Measurements from ENCODE around the gene S100B. TPM values are rescaled to one million over a fixed set of nuclear protein-coding genes. Genes with fewer than 3 reads are reported as not detected.

S100B gene
- total and polyA plus RNA-seq, 8 donors: 1.4 to 3.5 (median 2.0) TPM

DNA sequence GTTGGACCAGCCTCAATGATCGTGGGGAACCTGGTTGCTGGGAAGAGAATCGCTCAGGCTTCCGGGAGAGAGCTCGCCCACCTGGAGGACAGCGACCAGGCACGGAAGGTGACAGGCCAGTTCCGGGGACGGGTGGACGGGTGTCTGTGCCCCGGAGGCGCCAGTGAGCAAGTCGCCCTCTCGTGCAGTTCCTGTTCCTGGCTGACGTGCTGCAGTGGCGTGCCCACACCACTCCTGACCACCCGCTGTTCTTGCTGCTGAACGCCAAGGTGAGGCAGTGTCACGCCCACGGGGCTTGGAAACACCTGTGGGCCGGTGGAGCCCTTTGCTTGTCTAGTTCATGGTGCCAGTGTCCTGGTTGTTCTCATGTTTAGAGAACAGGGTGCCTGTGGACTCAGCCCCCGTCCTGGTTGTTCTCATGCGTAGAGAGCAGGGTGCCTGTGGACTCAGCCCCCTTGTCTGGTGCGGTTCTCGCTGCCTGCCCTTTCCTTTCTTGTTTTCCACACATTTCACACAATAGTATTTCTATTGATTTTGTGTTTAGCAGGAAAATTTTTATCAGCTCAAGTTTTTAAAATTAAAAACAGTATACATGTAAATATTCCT lies 53.1 kb downstream of the S100B start:
- no peak for TF ChIP-seq CTCF (IDR thresholded peaks at IDR 0.05)
- intact Hi-C loops (cut with DNase I): no loop called here
- ATAC-seq (peak; percentile 59), DNase-seq (peak in 2 of 4 donors; percentile 61 to 90)
- peaks cover 0 to 66% of the 10 kb centered on the region in 2 donors for H3K36me3 ChIP-seq
- no peaks in the 10 kb centered on the region for H3K9me3 ChIP-seq
- peak overlapping the region; percentile 39 to 91 for H3K27ac ChIP-seq
- peak overlapping the region in 1 of 2 donors; percentile 26 for H3K4me3 ChIP-seq
- H3K27me3 ChIP-seq: no peaks in the 10 kb centered on the region
- peaks cover 0 to 7% of the 10 kb centered on the region in 2 donors for H3K4me1 ChIP-seq

DNA sequence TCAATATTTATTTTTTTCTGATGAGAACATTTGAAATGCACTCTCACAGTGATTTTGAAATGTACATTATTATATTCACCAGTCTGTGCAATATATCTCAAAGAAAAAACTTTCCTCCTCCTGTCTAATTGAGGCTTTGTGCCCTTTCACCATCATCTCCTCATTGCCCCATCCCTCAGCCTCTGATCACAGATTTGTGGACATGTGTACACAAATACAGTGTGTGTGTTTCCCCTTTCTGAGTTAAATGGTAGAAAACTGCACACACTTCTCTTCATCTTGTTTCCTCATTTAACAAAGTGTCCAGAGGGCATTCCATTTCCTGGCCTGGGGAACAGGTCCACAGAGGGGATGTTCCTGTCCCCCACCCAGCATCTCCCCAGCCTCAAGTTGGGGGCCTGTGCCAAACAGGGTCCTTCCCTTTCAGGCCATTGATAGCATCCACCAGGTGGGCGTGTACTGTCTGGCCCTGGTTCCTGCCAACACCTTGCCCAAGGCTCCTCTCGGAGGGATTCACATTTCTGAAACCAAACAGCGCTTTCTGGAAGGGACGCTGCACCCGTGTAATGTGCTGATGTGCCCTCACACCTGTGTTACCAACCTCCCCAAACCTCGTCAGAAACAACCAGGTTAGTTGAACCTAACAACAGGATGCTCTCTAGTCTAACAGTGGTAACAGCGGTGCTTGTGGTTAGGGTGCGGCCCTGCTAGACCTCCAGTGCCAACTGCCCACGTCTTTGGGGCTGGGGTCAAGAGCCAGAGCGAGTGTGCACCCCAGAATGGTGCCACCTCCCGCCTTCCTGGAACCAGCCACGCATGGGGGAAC lies 54.6 kb downstream of the S100B start:
- Histone ChIP-seq H3K9me3 (no peaks in the 10 kb centered on the region), H3K27ac (peak overlapping the region in 1 of 2 donors; percentile 91), H3K4me3 (no peak overlapping the region), H3K36me3 (peaks cover 0 to 66% of the 10 kb centered on the region in 2 donors), H3K27me3 (no peaks in the 10 kb centered on the region), H3K4me1 (peaks cover 0 to 7% of the 10 kb centered on the region in 2 donors)
- ATAC-seq (no peak), DNase-seq (no peak)
- intact Hi-C loops (cut with DNase I): no loop called here
- TF ChIP-seq CTCF (IDR thresholded peaks at IDR 0.05): no peak

- Histone ChIP-seq H3K27ac (peak overlapping the region in 1 of 2 donors; percentile 91), H3K4me1 (peaks cover 0 to 7% of the 10 kb centered on the region in 2 donors), H3K9me3 (no peaks in the 10 kb centered on the region), H3K27me3 (no peaks in the 10 kb centered on the region), H3K4me3 (no peak overlapping the region), H3K36me3 (peaks cover 0 to 66% of the 10 kb centered on the region in 2 donors)
- no peak for TF ChIP-seq CTCF (IDR thresholded peaks at IDR 0.05)
- DNase-seq (no peak), ATAC-seq (no peak)
- intact Hi-C loops (cut with DNase I): no loop called here
These were observed 55.2 kb downstream of the S100B start for GRCh38 chr21:46549650-46550049.

Other genes starting within 250 kb of the S100B start
- gene DIP2A, start 146.2 kb downstream of the S100B start, total RNA-seq: 10 to 100 TPM; 31.5 to 33.2 TPM
- gene DIP2A, start 146.2 kb downstream of the S100B start, polyA plus RNA-seq (ENCODE audit: insufficient read length in 6 of 6): 10 to 100 TPM; 54.5 to 75.3 (median 65.4) TPM
- gene PRMT2, start 30.6 kb upstream of the S100B start, total RNA-seq: 10 to 100 TPM; 91.7 to 99.5 TPM
- gene PRMT2, start 30.6 kb upstream of the S100B start, polyA plus RNA-seq (ENCODE audit: insufficient read length in 6 of 6): 100 to 1,000 TPM; 129 to 153 (median 148) TPM

All from left lung (tissue), 10 donors.